Adipocyte (in vitro differentiated cells): ENCODE data around the gene TRIP12.
"Not testable (repeated sequence)": the region's sequence is repeated elsewhere in the genome, so short reads cannot be mapped to it uniquely, and the experiment has no call there.

Source experiments
- DNase-seq: peaks from one replicate; pipeline ENCODE4 v3.0.0-alpha.2; 2015; ENCODE audit warnings: low read depth
- H3K27me3 ChIP-seq: replicated peaks from 2 replicates; pipeline ENCODE4 v1.7.0; 2013; ENCODE audit warnings: mild to moderate bottlenecking, low read length, moderate library complexity; ENCODE audit not compliant: control insufficient read depth, insufficient read depth
- H3K36me3 ChIP-seq: 2 replicates; pipeline ENCODE4 v1.7.0; 2013; ENCODE audit warnings: low read length, mild to moderate bottlenecking, moderate library complexity; ENCODE audit not compliant: control insufficient read depth, insufficient read depth, severe bottlenecking
- H3K4me1 ChIP-seq: 2 replicates; pipeline ENCODE4 v1.7.0; 2013; ENCODE audit warnings: mild to moderate bottlenecking, low read length, moderate library complexity; ENCODE audit not compliant: control insufficient read depth, insufficient read depth
- H3K4me3 ChIP-seq: 2 replicates; pipeline ENCODE4 v1.7.0; 2013; ENCODE audit warnings: mild to moderate bottlenecking, low read length, moderate library complexity
- H3K9ac ChIP-seq: 2 replicates; pipeline ENCODE4 v1.7.0; 2013; ENCODE audit warnings: mild to moderate bottlenecking, low read length, moderate library complexity
- H3K9me3 ChIP-seq: 2 replicates; pipeline ENCODE4 v1.7.0; 2013; ENCODE audit warnings: mild to moderate bottlenecking, low read length, moderate library complexity; ENCODE audit not compliant: control insufficient read depth

TRIP12 gene

DNA sequence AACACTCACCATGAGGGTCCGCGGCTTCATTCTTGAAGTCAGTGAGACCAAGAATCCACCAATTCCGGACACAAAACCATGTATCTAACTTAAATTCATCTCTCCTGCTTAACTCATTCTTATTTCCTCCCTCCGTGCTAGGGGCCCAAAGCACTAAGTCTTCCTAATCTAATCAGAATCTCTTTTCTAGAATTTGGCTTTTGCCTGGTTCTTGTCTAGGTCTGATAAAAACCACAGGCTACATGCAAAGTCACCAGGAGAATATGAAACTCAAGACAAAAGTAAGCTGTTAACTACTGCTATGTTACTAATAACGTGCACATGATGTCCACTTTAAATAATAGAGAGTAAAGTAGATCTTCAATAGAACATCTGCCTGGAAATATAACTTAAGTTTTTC lies 69.9 kb downstream of the TRIP12 start:
- no peak for DNase-seq
- Histone ChIP-seq H3K9me3 (no peaks in the 10 kb centered on the region), H3K4me3 (no peak overlapping the region), H3K9ac (no peak overlapping the region), H3K36me3 (peaks cover 60% of the 10 kb centered on the region), H3K4me1 (peaks cover 7% of the 10 kb centered on the region), H3K27me3 (no peaks in the 10 kb centered on the region)

DNA sequence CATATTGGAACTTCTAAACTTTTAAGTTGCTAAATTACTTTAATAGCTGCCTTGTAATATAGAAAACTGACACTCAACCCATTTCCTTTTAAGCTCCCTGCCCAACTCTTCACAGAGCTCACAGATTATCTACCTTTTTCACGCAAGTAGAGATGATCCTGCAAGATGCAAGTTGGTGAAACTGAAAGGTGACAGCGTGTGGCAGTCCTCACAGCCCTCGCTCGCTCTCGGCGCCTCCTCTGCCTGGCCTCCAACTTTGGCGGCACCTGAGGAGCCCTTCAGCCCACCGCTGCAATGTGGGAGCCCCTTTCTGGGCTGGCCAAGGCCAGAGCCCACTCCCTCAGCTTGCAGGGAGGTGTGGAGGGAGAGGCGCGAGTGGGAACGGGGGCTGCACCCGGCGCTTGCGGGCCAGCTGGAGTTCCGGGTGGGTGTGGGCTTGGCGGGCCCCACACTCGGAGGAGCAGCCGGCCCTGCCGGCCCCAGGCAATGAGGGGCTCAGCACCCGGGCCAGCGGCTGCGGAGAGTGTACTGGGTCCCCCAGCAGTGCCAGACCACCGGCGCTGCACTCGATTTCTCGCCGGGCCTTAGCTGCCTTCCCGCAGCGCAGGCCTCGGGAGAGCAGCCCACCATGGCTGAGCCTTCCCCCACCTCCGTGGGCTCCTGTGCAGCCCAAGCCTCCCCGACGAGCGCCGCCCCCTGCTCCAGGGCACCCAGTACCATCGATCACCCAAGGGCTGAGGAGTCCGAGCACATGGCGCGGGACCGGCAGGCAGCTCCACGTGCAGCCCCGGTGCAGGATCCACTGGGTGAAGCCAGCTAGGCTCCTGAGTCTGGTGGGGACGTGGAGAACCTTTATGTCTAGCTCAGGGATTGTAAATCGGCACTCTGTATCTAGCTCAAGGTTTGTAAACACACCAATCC lies 71.2 kb downstream of the TRIP12 start:
- H3K4me1 ChIP-seq, H3K4me3 ChIP-seq, H3K9me3 ChIP-seq, DNase-seq, H3K27me3 ChIP-seq, H3K9ac ChIP-seq: not testable (repeated sequence)
- H3K36me3 ChIP-seq, result peaks cover 55% of the 10 kb centered on the region

- H3K9ac ChIP-seq, result no peak overlapping the region
- H3K9me3 ChIP-seq, result no peaks in the 10 kb centered on the region
- peaks cover 53% of the 10 kb centered on the region for H3K36me3 ChIP-seq
- no peaks in the 10 kb centered on the region for H3K27me3 ChIP-seq
- DNase-seq, result no peak
- H3K4me1 ChIP-seq, result peaks cover 7% of the 10 kb centered on the region
- no peak overlapping the region for H3K4me3 ChIP-seq
Observed at GRCh38 chr2:229849073-229849472, 72.7 kb downstream of the TRIP12 start.

DNA sequence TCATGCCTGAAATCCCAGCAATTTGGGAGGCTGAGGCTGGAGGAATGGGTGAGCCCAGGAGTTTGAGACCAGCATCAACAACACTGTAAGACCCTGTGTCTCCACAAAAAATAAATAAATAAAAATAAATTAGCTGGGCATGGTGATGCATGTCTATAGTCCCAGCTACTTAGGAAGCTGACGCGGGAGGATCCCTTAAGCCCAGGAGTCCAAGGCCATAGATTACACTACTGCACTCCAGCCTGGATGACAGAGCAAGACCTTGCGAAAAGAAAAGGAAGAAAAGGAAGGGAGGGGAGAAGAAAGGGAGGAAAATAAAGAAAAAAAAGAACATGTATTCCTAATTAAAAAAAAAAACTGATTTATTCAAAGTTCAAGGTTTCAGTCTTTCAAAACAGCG lies 78.2 kb downstream of the TRIP12 start:
- no peaks in the 10 kb centered on the region for H3K27me3 ChIP-seq
- H3K36me3 ChIP-seq, result peaks cover 61% of the 10 kb centered on the region
- DNase-seq, result no peak
- no peaks in the 10 kb centered on the region for H3K9me3 ChIP-seq
- H3K9ac ChIP-seq, result no peak overlapping the region
- no peak overlapping the region for H3K4me3 ChIP-seq
- no peaks in the 10 kb centered on the region for H3K4me1 ChIP-seq

DNA sequence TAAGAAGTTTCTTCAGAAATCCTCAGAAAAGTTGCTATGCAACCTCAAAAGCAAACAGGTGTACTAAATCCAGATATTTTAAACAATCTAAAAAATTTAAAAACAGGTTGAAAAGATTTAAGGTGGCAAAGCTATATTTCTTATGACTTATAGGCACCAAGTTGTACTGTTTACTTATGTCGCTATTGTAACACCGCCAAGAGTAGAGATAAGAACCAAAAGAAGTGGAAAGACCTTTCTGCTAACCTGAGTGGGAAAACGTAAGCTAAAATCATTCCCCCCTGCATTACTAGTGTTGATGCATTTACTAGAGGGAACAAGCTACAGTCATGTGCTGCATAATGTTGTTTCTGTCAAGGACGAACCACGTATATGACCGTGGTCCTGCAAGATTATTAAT lies 83.1 kb downstream of the TRIP12 start:
- H3K36me3 ChIP-seq, result peaks cover 65% of the 10 kb centered on the region
- peaks cover 18% of the 10 kb centered on the region for H3K4me1 ChIP-seq
- H3K27me3 ChIP-seq, result no peaks in the 10 kb centered on the region
- no peak overlapping the region for H3K4me3 ChIP-seq
- no peak overlapping the region for H3K9ac ChIP-seq
- no peak for DNase-seq
- no peaks in the 10 kb centered on the region for H3K9me3 ChIP-seq

- no peaks in the 10 kb centered on the region for H3K27me3 ChIP-seq
- H3K4me1 ChIP-seq, result peaks cover 28% of the 10 kb centered on the region
- DNase-seq, result no peak
- H3K9me3 ChIP-seq, result no peaks in the 10 kb centered on the region
- no peak overlapping the region for H3K4me3 ChIP-seq
- no peak overlapping the region for H3K9ac ChIP-seq
- peaks cover 64% of the 10 kb centered on the region for H3K36me3 ChIP-seq
Observed at GRCh38 chr2:229836847-229837246, 85.0 kb downstream of the TRIP12 start.

DNA sequence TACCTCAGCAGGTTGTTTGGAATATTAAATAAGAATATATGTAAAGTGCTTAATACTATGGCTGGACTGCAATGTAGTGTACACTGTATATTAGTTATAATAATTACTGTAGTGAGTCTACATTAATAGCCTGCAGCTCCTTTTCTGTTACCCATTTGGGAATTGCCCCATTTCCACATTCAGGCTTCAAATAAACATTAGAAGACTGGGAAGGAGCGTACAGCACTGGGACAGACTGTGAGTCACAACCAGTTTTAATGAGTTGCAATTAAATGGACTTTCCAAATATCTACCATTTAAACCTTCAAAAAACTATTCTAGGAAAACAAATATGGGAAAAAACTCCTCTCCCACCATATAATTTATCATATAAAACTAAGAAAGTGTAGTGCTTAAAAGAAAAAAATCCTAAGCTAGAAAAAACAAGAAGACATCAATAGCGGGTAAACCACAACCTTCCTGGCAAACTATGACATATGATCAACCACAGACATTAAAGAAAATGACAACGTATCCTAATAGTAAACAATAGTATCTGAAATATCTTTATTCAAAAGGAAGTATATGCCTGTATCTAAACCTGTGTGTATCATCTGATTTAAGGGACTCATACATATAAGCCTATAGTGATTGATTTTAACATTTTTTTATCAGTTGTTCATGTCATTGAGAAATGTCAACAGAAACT lies 86.1 kb downstream of the TRIP12 start:
- Histone ChIP-seq H3K36me3 (peaks cover 65% of the 10 kb centered on the region), H3K4me3 (peak overlapping the region; percentile 26), H3K27me3 (no peaks in the 10 kb centered on the region), H3K4me1 (peaks cover 28% of the 10 kb centered on the region), H3K9ac (no peak overlapping the region), H3K9me3 (no peaks in the 10 kb centered on the region)
- DNase-seq, result no peak

DNA sequence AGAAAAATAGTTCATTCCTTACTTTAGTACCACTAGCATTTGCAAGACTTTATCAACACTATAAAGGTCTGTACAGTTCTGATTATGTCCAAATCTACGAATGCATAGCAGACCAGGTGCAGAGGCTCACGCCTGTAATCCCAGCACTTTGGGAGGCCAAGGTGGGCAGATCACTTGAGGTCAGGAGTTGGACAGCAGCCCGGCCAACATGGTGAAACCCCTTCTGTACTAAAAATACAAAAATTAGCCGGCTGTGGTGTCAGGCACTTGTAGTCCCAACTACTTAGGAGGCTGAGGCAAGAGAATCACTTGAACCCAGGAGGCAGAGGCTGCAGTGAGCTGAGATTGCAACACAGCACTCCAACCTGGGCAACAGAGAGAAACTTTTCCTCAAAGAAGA lies 87.4 kb downstream of the TRIP12 start:
- peaks cover 67% of the 10 kb centered on the region for H3K36me3 ChIP-seq
- not testable (repeated sequence) for H3K9ac ChIP-seq, DNase-seq, H3K4me3 ChIP-seq, H3K9me3 ChIP-seq, H3K27me3 ChIP-seq
- peaks cover 28% of the 10 kb centered on the region for H3K4me1 ChIP-seq

DNA sequence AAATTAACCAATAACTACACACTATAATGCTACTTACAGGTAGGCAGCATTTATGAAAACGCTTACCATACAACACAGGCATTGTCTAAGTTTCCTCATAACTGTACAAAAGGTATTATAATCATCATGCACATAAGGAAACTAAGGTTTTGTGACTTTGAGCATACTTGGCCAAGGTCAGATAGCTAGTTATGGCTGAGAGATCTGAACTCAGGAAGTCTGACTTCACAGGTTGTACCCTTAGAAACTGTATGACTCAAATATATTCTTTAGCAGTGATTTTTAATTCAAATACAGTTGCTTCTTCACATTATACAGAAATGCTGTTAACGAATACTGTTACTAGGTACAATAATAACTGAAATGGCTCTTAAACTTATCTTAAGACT lies 89.3 kb downstream of the TRIP12 start:
- DNase-seq, result no peak
- Histone ChIP-seq H3K36me3 (peaks cover 68% of the 10 kb centered on the region), H3K27me3 (no peaks in the 10 kb centered on the region), H3K9ac (no peak overlapping the region), H3K9me3 (no peaks in the 10 kb centered on the region), H3K4me3 (no peak overlapping the region), H3K4me1 (peaks cover 28% of the 10 kb centered on the region)

DNA sequence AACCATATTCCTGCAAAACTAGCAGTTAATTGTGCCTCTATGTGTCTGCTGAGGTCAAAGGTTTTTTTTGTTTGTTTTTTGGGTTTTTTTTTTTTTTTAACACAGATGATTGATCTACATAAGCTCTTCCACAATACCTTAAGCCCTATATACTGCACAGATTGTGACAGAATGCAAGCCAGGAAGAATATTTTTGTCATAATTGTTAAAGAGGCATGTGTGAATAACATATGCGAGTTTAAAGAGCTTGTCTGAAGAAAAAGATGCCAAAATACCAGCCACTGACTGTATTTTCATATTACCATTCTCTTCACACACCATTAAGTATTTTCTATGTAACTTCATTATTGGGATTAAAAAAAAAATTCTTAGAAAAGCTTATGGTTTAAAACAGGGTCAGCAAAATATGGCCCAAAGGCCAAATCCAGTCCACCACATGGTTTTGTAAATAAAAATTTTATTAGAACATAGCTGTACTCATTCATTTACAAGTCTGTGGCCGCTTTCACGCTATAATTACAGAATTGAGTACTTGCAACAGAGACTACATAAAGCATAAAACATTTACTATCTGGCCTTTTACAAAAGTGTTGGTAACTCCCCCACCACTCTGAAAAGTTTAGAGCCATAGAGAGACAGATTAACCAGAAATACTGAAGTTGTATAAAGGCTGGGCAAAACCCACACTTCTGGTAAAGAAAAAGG lies 89.9 kb downstream of the TRIP12 start:
- Histone ChIP-seq H3K27me3 (no peaks in the 10 kb centered on the region), H3K9me3 (no peaks in the 10 kb centered on the region), H3K4me3 (no peak overlapping the region), H3K36me3 (peaks cover 72% of the 10 kb centered on the region), H3K4me1 (peaks cover 28% of the 10 kb centered on the region), H3K9ac (no peak overlapping the region)
- no peak for DNase-seq

- Histone ChIP-seq H3K4me1 (peaks cover 8% of the 10 kb centered on the region), H3K9me3 (no peaks in the 10 kb centered on the region), H3K4me3 (no peak overlapping the region), H3K27me3 (no peaks in the 10 kb centered on the region), H3K9ac (no peak overlapping the region), H3K36me3 (peaks cover 85% of the 10 kb centered on the region)
- no peak for DNase-seq
Observed at GRCh38 chr2:229825476-229825875, 96.3 kb downstream of the TRIP12 start.
